ENCODE data around the gene CBFA2T2. TPM values are rescaled to one million over a fixed set of nuclear protein-coding genes. Genes with fewer than 3 reads are reported as not detected.
"Not testable (repeated sequence)": the region's sequence is repeated elsewhere in the genome, so short reads cannot be mapped to it uniquely, and the experiment has no call there.

Gene CBFA2T2
- total and polyA plus RNA-seq, 10 of the 15 experiments (the other 5 are each of a cell fraction or from before 2014, with no cell fraction given), result 0.61 to 8.6 (median 5.5) TPM

DNA sequence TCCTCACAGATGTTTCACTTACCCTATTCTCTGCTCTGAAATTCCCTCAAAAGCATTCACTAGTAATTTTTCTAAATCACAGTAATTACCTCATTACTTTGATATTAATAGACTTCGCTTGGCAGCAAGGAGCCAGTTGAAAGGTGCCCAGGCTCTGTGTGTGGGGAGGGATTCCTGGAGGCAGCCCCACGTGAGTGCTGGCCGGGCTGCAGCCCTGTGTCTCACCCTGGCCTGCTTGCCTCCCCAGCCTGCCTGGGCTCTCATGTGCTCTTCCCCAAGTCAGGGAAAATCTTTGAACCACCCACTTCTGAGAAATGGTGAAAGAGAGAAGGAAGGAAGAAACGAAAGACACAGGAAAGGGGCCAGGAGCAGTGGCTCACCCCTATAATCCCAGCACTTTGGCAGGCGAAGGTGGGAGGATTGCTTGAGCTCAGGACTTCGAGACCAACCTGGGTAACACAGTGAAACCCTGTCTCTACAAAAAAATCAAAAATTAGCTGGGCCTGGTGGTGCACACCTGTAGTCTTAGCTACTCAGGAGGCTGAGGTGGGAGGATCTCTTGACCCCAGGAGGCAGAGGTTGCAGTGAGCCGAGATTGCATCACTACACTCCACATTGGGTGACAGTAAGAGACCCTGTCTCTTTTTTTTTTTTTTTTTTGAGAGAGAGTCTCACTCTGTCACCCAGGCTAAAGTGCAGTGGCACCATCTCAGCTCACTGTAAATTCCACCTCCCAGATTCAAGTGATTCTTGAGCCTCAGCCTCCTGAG, 26.4 kb upstream of the CBFA2T2 start:
- no peak for ATAC-seq
- Histone ChIP-seq H3K4me2 (ENCODE audit: control insufficient read depth, insufficient read depth) (no peak overlapping the region), H3K9me3 (replicated peaks; ENCODE audit: control insufficient read depth, insufficient read depth, low read length) (no peaks in the 10 kb centered on the region), H3K36me3 (ENCODE audit: control insufficient read depth in 2 of 2, insufficient read depth in 2 of 2, low read length in 1 of 2) (no peaks in the 10 kb centered on the region), H3K4me1 (ENCODE audit: control insufficient read depth, insufficient read depth, low read length) (0 out of 2 replicates have a peak, but pooled peaks cover 4% of the 10 kb centered on the region), H3K27me3 (replicated peaks in 1 of 2; ENCODE audit: control insufficient read depth in 2 of 2, insufficient read depth in 2 of 2, low read length in 1 of 2) (no peaks in the 10 kb centered on the region), H3K9ac (ENCODE audit: control insufficient read depth, insufficient read depth, low read length) (no peak overlapping the region), H2AFZ (ENCODE audit: control insufficient read depth, low read depth, low read length) (no peak overlapping the region), H3K27ac (ENCODE audit: control insufficient read depth, insufficient read depth) (no peak overlapping the region), H3K79me2 (ENCODE audit: control insufficient read depth, insufficient read depth, low read length) (no peaks in the 10 kb centered on the region), H3K4me3 (no peak overlapping the region), H4K20me1 (ENCODE audit: control insufficient read depth, insufficient read depth) (no peaks in the 10 kb centered on the region)
- intact Hi-C loops (cut with micrococcal nuclease; ENCODE audit: unreplicated experiment) (no loop called here), in situ Hi-C loops (cut with MboI) (no loop called here)
- no peak for TF ChIP-seq FOXM1 (IDR thresholded peaks at IDR 0.05; ENCODE audit: low read depth, low read length)
- no peak for FAIRE-seq
- ChIA-PET POLR2A (no interaction called here), RAD21 (ENCODE audit: unreplicated experiment) (interaction anchor here (0.6 to 0.7 kb wide), 2 partner anchors 127 to 276 kb away, joined by 4 to 5 read pairs; no protein-coding TSS in a partner anchor), SMC1A (ENCODE audit: uncharacterized antibody, unreplicated experiment) (no interaction called here), CTCF (interaction anchor here (1.3 to 1.6 kb wide), 2 partner anchors 190 to 205 kb away, joined by 4 read pairs; no protein-coding TSS in a partner anchor)
- DNase-seq (ENCODE audit: low read depth, low spot score), result no peak
- BruUV-seq (replicated peaks), result no TSS peak
- WGBS (ENCODE audit: insufficient coverage, insufficient replicate concordance, low lambda C conversion rate, missing lambda C conversion rate), result 46% methylated on average over 7 of the region's 7 CpGs

DNA sequence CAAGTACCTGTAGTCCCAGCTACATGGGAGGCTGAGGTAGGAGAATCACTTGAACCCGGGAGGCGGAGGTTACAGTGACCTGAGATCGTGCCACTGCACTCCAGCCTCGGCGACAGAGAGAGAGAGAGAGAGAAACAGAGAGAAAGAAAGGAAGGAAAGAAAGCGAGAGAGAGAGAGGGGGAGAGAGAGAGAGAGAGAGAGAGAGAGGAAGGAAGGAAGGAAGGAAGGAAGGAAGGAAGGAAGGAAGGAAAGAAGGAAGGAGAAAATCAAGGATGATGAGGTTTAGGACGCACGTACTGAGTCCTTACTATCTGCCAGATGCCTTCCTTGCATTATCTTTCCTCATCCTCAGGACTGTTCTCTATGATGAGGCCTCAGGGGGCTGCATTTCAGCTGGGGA, 25.1 kb upstream of the CBFA2T2 start:
- H4K20me1 ChIP-seq (ENCODE audit: control insufficient read depth, insufficient read depth); SMC1A ChIA-PET (ENCODE audit: uncharacterized antibody, unreplicated experiment); POLR2A ChIA-PET; H3K9ac ChIP-seq (ENCODE audit: control insufficient read depth, insufficient read depth, low read length); BruUV-seq (replicated peaks); H2AFZ ChIP-seq (ENCODE audit: control insufficient read depth, low read depth, low read length); H3K4me1 ChIP-seq (ENCODE audit: control insufficient read depth, insufficient read depth, low read length); H3K36me3 ChIP-seq (ENCODE audit: control insufficient read depth in 2 of 2, insufficient read depth in 2 of 2, low read length in 1 of 2); DNase-seq (ENCODE audit: low read depth, low spot score); ATAC-seq; H3K9me3 ChIP-seq (replicated peaks; ENCODE audit: control insufficient read depth, insufficient read depth, low read length); in situ Hi-C loops (cut with MboI); H3K4me3 ChIP-seq; CTCF ChIA-PET; H3K27ac ChIP-seq (ENCODE audit: control insufficient read depth, insufficient read depth); FAIRE-seq; H3K4me2 ChIP-seq (ENCODE audit: control insufficient read depth, insufficient read depth); H3K27me3 ChIP-seq (replicated peaks in 1 of 2; ENCODE audit: control insufficient read depth in 2 of 2, insufficient read depth in 2 of 2, low read length in 1 of 2); H3K79me2 ChIP-seq (ENCODE audit: control insufficient read depth, insufficient read depth, low read length); intact Hi-C loops (cut with micrococcal nuclease; ENCODE audit: unreplicated experiment): not testable (repeated sequence)
- TF ChIP-seq ETV6 (conservative IDR thresholded peaks at IDR 0.05 in 1 of 2, IDR thresholded peaks at IDR 0.05 in 1 of 2; ENCODE audit: borderline replicate concordance in 1 of 2, low read depth in 1 of 2), result peak in 1 of 2 experiments; percentile 24; a peak in 1 of 4 replicates
- RAD21 ChIA-PET (ENCODE audit: unreplicated experiment), result interaction anchor here (1.1 kb wide), 1 partner anchor 202 kb away, joined by 3 read pairs; the partner anchor contains the start of gene ACTL10
- whole genome bisulfite sequencing (ENCODE audit: insufficient coverage, insufficient replicate concordance, low lambda C conversion rate, missing lambda C conversion rate), result 78% methylated on average over 8 of the region's 8 CpGs
